K562 (cell line): ENCODE measurements around the gene HNRNPA2B1. TPM values are rescaled to one million over a fixed set of nuclear protein-coding genes. Genes with fewer than 3 reads are reported as not detected.
A peak's percentile ranks its signal among the peaks of the same experiment; 100 is the strongest.

Source experiments
- BRF1 ChIP-seq: IDR thresholded peaks from 3 replicates; pipeline ENCODE4 v1.6.1; 2011; ENCODE audit warnings: borderline replicate concordance, mild to moderate bottlenecking; ENCODE audit not compliant: insufficient read length; ENCODE audit errors: extremely low read depth
- CUX1 ChIP-seq: fragments of 200-800 bp; sonication (Bioruptor generic); IDR thresholded peaks from 2 replicates; pipeline ENCODE4 v1.6.1; 2016; ENCODE audit warnings: missing genetic modification characterization, missing compliant biosample characterization
- EHMT2 ChIP-seq: fragments of 450-650 bp; IDR thresholded peaks from 2 replicates; pipeline ENCODE4 v1.6.1; 2018; ENCODE audit warnings: antibody characterized with exemption
- ETS1 ChIP-seq: conservative IDR thresholded peaks from 2 replicates; pipeline ENCODE4 v1.6.1; 2011; ENCODE audit warnings: low read depth, mild to moderate bottlenecking, low read length; ENCODE audit not compliant: control insufficient read depth
- HDGF ChIP-seq: fragments of 450-650 bp; IDR thresholded peaks from 2 replicates; pipeline ENCODE4 v1.6.1; 2016
- NCOA6 ChIP-seq: fragments of 450-650 bp; IDR thresholded peaks from 2 replicates; pipeline ENCODE4 v1.6.1; 2017; ENCODE audit warnings: mild to moderate bottlenecking
- NR3C1 ChIP-seq: sonication (generic); formaldehyde crosslinking; IDR thresholded peaks from 2 replicates; pipeline ENCODE4 v1.8.1; 2022; ENCODE audit warnings: missing genetic modification reagents
- POLR2AphosphoS5 ChIP-seq: IDR thresholded peaks from 2 replicates; pipeline ENCODE4 v1.6.1; 2011; ENCODE audit warnings: mild to moderate bottlenecking, low read depth, low read length, moderate library complexity; ENCODE audit not compliant: control insufficient read depth, insufficient read depth
- PPARD ChIP-seq: fragments of 250-450 bp; sonication (Bioruptor Pico); IDR thresholded peaks from 2 replicates; pipeline ENCODE4 v1.8.0; 2022; ENCODE audit warnings: inconsistent platforms, mild to moderate bottlenecking, moderate library complexity
- PRDM10 ChIP-seq: fragments of 450-650 bp; IDR thresholded peaks from 2 replicates; pipeline ENCODE4 v1.6.1; 2018; ENCODE audit not compliant: partially characterized antibody
- ZNF778 ChIP-seq: fragments of 450-650 bp; formaldehyde crosslinking; IDR thresholded peaks from 2 replicates; pipeline ENCODE4 v1.4.0; 2020; ENCODE audit warnings: mild to moderate bottlenecking, moderate library complexity
- ZNF830 ChIP-seq: fragments of 250-450 bp; sonication (Bioruptor Pico); IDR thresholded peaks from 2 replicates; pipeline ENCODE4 v1.5.0; 2021; ENCODE audit warnings: mild to moderate bottlenecking
- polyA plus RNA-seq, 8 experiments: library from polyadenylated mRNA; depleted of rRNA in 4 of 8; stranded (reverse) in 5 of 8; unstranded in 3 of 8; fragments of >200 nt; fragmentation: Nextera tagmentation in 2 of 8; fragmentation: Illumina TruSeq in 1 of 8; extraction: Ambion mirVana in 2 of 8; extraction: Trizol in 1 of 8; gene quantifications; 2 replicates each; pipeline versions ENCODE4 v1.2.1 to v1.2.3, GENCODE V29; 2011 to 2014; ENCODE audit warnings: inconsistent platforms in 1 of 8, missing spikeins in 1 of 8
- total RNA-seq, 7 experiments: library from RNA; depleted of rRNA in 6 of 7; stranded (reverse); fragments of >200 nt in 6 of 7; fragmentation: Illumina TruSeq in 2 of 7; extraction: Trizol in 2 of 7; gene quantifications; 2 replicates each; pipeline versions ENCODE4 v1.2.1 to v1.2.3, GENCODE V29; 2011 to 2021; ENCODE audit warnings: low replicate concordance in 1 of 7

Gene HNRNPA2B1
- total and polyA plus RNA-seq, 9 of the 15 experiments (the other 6 are each of a cell fraction or from before 2014, with no cell fraction given): 630 to 1,989 (median 865) TPM

- TF ChIP-seq NR3C1 (CRISPR knock-in tag) (no peak), POLR2AphosphoS5 (0 out of 2 replicates have a peak, but pooled peaks have one; percentile 27), HDGF (no peak), PPARD (CRISPR knock-in tag) (no peak), CUX1 (CRISPR knock-in tag) (no peak), NCOA6 (no peak), ZNF778 (CRISPR knock-in tag) (no peak), BRF1 (no peak), ZNF830 (CRISPR knock-in tag) (no peak), ETS1 (no peak), PRDM10 (no peak), EHMT2 (no peak)
Observed at GRCh38 chr7:26195182-26195581, 5.4 kb downstream of the HNRNPA2B1 start (continued).
